HK-2 (cell line): Measurements from ENCODE around the gene PLD3.
A peak's percentile ranks its signal among the peaks of the same experiment; 100 is the strongest.

Source experiments
- DNase-seq: peaks from one replicate; pipeline ENCODE4 v3.0.0-alpha.2; 2018; ENCODE audit not compliant: unreplicated experiment

Gene PLD3

DNA sequence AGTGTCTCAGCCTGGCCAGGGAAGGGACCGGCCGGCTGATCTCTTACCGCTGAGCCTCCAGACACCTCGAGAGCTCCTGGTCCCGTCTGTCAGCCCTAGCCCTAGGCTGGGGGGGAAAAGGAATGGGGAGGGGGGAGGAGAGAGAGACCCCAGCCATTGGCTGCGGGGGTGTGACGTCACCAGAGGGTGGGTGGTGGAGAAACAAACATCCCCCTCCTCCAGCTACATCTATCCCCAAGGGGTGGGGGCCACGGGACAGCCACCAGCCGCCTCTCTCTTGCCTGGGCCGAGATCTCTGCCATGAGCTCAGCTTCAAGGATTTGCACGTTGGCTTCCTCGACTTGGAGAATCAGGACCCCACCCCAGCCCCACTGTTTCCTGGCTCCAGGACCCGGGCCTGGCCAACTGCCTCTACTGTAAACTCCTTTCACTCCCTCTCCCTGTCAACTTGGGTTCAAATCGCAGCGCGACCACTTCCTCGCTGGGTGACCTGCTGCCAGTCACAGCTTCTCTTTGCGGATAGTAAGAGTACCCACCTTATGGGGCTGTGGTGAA lies 64.9 kb downstream of the PLD3 start, which contains the start of gene PRX:
Gene PRX, minus strand, starts transcription at position 88 of the 555 bp plus-strand sequence. CDS start 5,446 bp downstream, outside the sequence.
- no peak for DNase-seq

DNA sequence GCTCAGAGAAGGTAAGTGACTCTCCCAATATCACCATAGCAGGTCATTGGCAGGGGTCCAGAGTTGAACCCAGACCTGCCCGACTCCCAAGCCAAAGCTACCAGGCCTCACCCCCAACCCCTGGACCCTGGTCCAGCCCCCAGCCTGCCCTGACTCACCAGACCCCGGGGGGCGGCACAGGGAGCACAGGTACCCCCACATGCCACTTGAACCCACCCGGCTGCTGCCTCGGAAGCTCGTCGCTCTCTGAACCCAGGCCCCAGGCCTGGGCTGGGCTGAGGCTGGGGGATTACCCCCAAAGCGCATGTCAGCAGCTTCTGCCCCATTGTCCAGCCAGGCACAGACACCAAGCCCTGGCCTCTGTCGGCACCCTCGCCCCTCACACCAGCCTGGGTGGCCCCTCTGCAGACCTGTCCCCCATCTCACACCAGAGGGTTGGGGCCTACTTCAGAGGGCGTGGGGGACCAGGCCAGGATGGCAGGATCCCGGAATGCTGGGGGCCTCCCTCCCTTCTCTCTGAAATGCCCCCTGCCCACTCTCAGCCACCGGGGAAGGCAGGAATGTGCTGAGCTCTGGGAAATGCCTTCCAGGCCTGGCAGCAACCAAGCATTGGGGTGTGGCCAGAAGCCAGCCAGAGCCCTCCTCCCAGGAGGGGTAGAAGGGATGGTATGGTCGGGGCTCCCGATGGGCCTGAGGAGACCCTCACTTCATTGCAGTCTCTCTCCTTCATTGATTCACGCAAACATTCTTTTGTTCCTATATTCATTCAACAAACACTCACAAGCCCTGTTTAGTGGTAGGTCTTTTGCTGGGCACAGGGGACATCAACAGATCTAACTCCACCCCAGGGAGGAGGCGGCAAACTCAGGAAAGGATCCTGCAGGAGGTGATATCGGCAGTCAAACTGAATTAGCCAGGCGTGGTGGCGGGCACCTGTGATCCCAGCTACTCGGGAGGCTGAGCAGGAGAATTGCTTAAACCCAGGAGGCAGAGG lies 66.3 kb downstream of the PLD3 start:
- DNase-seq: no peak

DNA sequence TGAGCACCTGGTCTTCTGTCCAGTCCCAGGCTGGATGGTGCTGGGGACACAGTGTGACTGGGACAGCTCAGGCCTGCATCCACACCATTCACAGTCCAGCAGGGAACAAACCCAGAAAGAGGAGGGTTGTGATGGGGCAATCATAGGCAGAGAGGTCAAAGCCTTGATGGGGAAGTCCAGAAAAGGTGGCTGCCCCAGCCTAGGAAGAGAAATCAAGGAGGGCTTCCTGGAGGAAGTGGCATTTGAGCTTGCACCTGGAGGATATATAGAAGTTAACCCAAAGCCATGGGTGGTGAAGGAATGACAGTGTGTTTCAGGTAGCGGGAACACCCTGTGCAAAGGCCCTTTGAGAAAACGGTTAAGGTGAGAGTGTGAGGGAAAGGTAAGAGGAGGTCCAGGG lies 67.3 kb downstream of the PLD3 start:
- no peak for DNase-seq

DNA sequence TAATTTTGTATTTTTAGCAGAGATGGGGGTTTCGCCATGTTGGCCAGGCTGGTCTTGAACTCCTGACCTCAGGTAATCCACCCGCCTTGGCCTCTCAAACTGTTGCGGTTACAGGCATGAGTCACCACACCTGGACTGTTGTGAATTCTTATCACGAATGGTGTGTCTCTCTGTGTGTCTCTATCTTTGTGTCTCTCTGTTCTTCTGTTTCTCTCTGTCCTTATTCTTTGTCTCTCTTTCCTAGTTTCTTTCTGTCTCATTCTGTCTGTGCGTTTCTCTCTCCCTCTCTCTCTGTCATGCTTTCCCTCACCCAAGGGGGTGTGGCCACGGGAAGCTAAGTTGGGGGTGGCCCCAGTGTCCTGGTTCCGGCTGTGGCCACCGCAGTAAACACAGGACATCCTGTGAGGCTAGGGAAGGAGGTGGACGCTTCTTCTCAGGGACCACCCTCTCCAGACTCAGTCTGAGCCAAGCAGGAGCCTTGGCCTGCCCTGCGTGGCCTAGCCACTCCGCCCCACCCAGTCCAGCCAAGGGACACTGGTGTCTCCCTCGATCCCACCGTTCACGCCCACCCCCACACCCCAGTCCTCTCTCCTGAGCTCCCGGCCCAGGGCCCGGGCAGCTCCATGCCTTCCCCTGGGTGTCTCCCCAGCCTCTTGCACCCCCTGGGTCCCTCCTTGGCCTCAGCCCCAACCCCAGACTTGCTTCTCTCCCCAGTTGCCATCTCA lies 68.6 kb downstream of the PLD3 start:
- DNase-seq: peak; percentile 45

DNA sequence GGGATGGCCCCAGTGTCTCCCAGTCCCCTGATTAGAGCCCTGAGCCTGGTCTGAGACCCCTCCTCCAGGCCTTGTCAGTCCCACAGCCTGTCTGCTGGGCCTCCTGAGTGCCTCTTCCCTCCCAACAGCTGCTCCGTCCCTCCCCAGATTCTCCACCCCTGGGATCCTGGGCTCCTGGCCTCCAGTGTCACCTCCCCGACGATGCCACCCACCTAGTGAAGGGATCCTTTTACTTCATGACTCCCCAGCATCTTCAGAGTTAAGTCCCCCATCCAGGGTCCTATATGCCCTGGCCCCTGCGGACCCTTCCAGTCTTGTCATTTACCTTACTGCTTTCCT lies 69.1 kb downstream of the PLD3 start:
- DNase-seq: no peak

DNA sequence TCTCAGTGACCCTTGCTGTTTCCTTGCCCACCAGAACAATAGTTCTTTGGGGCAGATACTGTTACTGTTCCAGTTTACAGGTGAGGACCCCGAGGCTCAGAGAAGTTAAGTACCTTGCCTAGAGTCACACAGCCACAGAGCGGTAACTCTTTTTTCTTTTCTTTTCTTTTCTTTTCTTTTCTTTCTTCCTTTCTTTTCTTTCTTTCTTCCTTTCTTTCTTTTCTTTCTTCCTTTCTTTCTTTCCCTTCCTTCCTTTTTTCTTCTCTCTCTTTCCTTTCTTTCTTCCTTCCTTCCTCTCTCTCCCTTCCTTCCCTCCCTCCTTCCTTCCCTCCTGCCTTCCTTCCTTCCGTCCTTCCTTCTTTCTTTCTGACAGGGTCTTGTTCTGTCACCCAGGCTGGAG lies 69.5 kb downstream of the PLD3 start:
- no peak for DNase-seq

DNA sequence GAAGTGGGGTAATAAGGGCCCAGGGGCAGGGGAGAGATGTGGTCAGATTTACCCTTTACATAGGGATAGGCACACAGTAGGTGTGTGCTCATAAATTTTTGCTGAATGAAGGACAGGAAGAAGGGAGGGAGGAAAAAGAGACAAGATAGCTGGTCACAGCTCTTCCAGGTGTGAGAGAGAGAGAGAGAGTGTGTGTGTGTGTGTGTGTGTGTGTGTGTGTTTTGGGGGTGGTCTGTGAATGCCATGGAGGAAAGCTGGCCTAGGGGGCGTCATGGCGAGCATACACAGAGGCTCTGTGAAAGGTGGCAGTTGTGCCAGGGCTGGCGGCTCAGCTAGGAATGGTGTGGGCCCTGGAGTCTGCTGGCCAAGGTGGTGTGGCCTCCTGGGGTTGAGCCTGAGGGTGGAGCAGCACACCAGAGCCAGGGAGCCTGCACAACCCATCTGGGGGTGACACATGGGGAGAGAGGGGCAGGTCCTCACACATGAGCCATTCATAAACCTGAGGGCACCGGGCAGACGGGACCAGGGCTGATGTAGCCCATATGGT lies 70.6 kb downstream of the PLD3 start:
- no peak for DNase-seq

DNA sequence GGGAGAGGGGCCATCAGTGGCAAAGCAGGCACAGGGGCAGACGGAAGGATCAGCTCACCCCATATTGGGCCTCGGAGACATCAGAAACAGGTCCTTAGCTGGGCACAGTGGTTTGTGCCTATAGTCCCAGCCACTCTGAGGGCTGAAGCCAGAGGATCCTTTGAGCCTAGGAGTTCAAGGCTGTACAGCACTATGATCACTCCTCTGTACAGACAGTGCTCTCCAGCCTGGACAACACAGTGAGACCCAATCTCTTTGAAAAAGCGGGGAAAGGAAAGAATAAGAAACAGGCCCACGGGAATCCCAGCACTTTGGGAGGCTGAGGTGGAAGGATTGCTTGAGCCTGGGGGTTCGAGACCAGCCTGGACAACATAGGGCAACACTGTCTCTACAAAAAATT lies 71.3 kb downstream of the PLD3 start:
- DNase-seq: no peak

DNA sequence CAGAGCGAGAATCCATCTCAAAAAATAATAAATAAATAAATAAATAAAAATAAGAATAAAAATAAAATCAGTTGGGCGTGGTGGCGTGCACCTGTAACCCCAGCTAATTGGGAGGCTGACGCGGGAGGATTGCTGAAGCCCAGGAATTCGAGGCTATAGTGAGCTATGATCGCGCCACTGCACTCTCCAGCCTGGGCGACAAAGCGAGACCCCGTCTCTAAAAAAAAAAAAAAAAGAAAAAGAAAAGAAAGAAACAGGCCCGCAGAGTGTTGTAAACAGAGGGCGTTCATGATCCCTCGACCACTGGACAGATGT lies 71.9 kb downstream of the PLD3 start:
- DNase-seq: no peak

DNA sequence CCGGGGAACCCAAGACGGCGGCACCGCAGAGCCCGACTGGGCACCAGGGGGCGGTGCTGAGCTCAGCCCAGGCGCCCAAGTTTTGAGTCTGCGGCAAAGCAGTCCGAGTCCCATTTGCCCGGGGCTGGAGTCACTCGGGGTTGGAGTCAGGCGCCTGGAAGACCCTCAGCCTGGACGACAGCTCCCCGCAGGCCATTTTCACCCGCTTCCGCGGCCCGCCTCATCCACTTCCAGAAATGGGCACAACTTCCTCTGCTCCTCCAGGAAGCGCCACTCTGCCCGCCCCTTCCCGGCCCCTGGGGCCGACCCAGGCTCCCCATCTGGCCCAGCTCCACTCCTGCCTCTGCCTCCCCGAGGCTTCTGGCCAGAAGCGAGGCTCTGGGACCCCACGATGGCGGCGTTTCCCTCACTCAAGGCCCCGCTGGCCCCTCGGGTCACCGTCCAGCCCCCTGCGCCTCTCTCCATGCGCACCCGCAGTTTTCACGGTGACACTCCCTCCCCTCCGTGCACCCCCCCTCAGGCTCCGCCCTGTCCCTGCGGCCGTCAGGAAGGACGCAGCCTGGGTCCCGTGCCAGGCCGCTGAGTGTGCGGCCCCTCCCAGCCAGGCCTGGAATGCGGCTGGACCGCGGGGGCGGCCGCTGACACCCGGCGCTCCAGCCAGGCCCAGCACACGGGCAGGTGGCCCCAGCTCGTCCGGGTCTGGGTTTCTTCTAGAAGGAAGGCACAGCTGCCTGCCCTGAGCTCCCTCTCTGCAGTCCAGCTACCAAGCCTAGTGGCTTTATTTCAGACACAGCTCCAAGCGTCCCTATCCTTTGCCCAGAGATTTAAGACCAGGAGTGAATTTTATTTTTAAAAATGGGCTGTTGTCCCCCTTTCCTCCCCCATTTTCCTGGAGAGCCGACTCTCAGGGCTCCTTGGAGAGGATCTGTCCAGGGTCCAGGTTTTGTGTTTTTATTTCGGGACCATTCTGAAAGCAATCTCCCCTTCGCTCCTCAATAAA lies 72.6 kb downstream of the PLD3 start:
- peak; percentile 93 for DNase-seq

DNA sequence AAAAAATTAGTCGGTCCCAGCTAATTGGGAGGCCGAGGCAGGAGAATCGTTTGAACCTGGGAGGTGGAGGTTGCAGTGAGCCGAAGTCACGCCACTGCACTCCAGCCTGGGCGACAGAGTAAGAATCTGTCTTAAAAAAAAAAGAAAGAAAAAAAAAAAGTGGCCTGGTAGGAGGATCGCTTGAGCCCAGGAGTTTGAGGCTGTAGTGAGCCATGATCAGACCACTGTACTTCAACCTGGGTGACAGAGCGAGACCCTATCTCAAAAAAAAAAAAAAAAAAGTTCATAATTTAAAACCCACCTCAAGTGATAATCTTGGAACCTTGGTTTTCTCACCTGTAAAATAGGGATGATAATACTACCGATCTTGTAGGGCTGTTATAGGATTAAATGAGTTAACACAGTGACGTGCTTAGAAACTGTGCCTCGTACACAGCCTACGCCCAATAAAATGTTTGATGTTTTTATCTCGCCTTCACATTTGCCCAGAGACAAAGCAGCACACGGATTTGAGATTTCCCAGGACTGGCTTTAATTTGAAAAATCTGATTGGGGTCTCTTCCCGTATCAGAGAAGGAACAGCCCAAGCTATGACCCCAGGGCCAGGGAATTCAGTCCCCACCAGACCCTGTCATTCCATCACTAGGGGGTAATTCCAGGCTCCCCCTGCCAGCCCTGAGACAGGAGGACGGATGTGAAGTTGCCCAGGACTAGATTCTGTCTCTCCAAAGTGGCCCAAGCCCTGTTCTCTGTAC lies 73.7 kb downstream of the PLD3 start:
- no peak for DNase-seq

DNA sequence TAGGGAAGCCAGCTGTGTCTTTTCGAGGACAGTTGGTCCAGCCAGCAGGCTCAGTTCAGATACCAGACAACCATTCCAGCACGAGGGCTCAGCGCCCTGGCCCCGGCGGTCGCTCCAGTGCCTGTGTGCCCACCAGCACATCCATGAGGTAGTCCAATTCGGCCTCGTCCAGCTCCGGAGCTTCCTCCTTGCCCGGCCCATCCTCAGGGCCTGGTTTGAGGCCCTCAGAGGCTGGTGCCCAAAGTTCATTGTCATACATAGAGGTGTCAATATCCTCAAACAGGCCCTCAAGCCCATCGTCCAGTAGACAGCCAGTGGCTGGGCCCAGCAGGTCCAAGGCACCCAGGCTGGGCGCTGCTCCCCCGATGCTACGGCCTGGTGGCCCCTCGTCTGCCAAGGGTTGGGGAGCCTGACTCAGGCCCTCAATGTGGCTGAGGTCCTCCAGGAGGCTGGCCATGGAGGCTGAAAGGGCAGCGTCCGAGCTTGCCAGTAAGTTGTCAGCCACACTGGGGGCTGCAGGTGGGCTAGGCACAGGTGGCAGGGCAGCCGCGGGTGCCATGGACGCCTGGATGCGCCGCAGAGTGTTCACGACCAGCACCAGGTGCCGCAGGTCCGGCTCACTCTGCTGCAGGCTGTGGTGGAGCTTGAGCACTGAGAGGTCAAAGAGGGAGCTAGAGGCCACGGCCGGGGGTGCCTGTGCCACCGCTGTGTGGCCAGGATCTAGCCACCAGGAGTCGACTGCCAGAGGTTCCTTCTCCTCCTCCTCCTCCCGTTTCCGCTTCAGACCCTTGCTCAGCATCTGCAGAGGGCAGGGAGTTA lies 74.5 kb downstream of the PLD3 start:
- no peak for DNase-seq

DNA sequence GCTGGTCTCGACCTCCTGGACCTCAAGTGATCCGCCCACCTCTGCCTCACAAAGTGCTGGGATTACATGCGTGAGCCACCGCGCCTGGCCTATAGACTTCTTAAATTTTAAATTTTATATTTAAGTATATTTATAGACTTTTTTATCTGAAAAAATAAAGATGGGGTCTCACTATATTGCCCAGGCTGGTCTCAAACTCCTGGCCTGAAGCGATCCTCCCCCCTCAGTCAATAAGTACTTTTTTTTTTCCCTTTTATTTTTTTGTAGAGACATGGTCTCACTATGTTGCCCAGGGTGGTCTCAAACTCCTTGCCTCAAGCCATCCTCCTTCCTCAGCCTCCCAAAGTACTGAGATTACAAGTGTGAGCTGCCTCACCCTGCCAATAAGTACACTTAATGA lies 75.4 kb downstream of the PLD3 start:
- DNase-seq: no peak

DNA sequence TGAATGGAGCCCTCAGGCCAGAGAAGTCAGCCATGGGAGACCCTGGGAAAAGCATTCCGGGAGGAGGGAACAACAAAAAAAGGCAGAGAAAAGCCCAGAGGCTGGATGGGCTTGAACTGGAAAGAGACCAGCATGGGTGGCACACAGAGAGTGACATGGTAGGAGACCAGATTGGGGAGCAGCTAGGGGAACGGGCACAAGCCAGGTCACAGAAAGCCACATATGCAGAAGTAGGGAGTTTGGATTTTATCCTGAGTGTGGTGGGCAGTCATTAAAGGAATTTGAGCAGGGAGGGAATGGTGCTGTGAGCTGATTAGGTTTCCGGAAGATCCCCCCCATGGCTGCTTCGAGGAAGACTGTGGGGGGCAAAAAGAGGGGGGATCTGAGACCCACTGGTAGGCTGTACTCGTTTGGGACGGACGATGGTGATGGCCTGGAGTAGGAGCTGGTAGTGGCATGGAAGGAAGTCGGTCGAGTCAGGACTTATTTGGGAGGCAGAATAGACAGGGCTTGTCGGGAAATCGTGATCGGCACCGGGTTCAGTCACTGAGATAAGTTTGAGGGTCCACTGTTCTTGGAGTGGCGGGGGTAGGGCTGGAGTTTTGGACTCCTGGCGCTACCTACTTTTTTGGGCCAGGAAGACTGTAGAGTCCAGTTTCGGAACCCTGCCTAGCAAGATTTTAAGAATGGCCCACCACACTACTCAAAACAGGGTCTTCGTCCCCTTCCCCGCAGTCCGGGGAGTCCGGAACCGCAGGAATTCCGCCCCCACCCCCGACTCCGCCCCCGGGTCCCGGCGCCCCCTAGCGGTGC lies 76.3 kb downstream of the PLD3 start:
- DNase-seq: peak; percentile 30

DNA sequence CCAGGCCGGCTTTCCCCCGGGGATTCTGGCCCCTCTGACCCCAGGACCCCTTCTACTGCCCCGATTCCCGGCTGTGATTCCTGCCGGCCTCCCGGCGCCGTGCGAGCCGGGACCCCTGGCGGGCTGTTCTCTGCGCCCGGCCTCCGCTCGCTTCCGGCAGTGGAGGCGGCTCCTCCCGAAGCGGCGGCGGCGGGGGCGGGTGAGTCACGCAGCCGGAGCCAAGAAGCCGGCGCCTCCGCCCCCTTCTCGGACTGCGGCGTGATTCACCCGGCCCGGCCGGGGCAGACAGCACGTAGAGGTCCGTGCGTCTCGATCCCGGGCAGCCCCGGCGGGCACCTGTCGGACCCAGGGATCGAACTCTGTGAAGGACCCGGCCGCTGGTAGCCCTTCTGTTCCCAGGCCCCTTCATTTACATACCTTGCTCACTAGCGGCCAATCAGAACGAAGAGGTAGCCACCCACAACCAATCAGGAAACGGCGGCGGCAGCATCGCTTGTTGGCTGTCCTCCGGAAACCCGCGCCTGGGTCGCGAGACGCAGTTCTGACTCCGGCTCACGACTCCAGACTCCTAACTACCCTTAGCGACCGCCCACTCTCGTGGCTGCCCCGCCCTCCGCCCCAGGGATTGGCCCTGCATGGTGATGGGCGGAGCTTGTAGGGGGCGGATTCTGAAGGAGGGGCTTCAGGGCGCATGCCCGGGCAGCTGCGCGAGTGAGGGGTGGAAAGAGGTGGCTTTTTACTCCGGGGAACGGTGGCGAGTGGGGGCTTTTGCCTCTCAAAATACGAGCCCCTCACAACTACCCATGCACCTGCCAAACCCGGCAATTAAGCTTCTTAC lies 77.2 kb downstream of the PLD3 start, which contains the start of gene SERTAD1:
Gene SERTAD1, minus strand, starts transcription at position 543 of the 838 bp plus-strand sequence. CDS start 2,446 bp downstream, outside the sequence.
- peak; percentile 99 for DNase-seq
